IMR-90 (cell line): ENCODE measurements around the gene TMEM200A.

ENCODE experiments used
- BHLHE40 ChIP-seq: fragments of 150-350 bp; IDR thresholded peaks from 2 replicates; pipeline ENCODE4 v1.6.1; 2016; ENCODE audit warnings: mild to moderate bottlenecking, low read depth, low read length
- CTCF ChIP-seq: conservative IDR thresholded peaks from 2 replicates; pipeline ENCODE4 v1.5.1; 2012; ENCODE audit warnings: mild to moderate bottlenecking, low read depth, low read length, improper control_type of control experiment
- POLR2A ChIP-seq: IDR thresholded peaks from 2 replicates; pipeline ENCODE4 v1.6.1; 2012; ENCODE audit warnings: mild to moderate bottlenecking, low read depth, low read length
- RAD21 ChIP-seq: IDR thresholded peaks from 2 replicates; pipeline ENCODE4 v1.6.1; 2012; ENCODE audit warnings: low read length, improper control_type of control experiment
- RCOR1 ChIP-seq: IDR thresholded peaks from 2 replicates; pipeline ENCODE4 v1.6.1; 2012; ENCODE audit warnings: mild to moderate bottlenecking, low read length, improper control_type of control experiment; ENCODE audit not compliant: insufficient replicate concordance
- TF ChIP-seq, protein P1 (sequence below): fragments of 150-350 bp; IDR thresholded peaks from 2 replicates; pipeline ENCODE4 v1.6.1; 2016; ENCODE audit warnings: low read depth, mild to moderate bottlenecking, low read length, moderate library complexity, borderline replicate concordance

GRCh38 chr6:130396722-130397121 lies 30.9 kb downstream of the TMEM200A start:
- TF ChIP-seq RAD21 (no peak), POLR2A (no peak), BHLHE40 (no peak), CTCF (no peak), RCOR1 (no peak)
- TF ChIP-seq, protein P1, sequence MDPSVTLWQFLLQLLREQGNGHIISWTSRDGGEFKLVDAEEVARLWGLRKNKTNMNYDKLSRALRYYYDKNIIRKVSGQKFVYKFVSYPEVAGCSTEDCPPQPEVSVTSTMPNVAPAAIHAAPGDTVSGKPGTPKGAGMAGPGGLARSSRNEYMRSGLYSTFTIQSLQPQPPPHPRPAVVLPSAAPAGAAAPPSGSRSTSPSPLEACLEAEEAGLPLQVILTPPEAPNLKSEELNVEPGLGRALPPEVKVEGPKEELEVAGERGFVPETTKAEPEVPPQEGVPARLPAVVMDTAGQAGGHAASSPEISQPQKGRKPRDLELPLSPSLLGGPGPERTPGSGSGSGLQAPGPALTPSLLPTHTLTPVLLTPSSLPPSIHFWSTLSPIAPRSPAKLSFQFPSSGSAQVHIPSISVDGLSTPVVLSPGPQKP, result no peak
